ENCODE results near the gene NME3.

GRCh38 chr16:1776991-1777374 is 5.6 kb upstream of the NME3 start:
- TF ChIP-seq ZNF274 (IDR thresholded peaks at IDR 0.05; ENCODE audit: low read depth, low read length) (no peak), SUZ12 (IDR thresholded peaks at IDR 0.05; ENCODE audit: extremely low read depth, insufficient read depth, insufficient read length) (no peak)

Measured in NT2/D1 (cell line).